Ramos (cell line): Measurements from ENCODE around the gene CD2.

Experiments used
- in situ Hi-C: fragments of 300-500 bp; cut with MboI; formaldehyde crosslinking; loops from one replicate; pipeline ENCODE4 v1.14.3; 2022; ENCODE audit warnings: low sequenced_read_pairs; ENCODE audit not compliant: unreplicated experiment

CD2 gene, protein sequence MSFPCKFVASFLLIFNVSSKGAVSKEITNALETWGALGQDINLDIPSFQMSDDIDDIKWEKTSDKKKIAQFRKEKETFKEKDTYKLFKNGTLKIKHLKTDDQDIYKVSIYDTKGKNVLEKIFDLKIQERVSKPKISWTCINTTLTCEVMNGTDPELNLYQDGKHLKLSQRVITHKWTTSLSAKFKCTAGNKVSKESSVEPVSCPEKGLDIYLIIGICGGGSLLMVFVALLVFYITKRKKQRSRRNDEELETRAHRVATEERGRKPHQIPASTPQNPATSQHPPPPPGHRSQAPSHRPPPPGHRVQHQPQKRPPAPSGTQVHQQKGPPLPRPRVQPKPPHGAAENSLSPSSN

DNA sequence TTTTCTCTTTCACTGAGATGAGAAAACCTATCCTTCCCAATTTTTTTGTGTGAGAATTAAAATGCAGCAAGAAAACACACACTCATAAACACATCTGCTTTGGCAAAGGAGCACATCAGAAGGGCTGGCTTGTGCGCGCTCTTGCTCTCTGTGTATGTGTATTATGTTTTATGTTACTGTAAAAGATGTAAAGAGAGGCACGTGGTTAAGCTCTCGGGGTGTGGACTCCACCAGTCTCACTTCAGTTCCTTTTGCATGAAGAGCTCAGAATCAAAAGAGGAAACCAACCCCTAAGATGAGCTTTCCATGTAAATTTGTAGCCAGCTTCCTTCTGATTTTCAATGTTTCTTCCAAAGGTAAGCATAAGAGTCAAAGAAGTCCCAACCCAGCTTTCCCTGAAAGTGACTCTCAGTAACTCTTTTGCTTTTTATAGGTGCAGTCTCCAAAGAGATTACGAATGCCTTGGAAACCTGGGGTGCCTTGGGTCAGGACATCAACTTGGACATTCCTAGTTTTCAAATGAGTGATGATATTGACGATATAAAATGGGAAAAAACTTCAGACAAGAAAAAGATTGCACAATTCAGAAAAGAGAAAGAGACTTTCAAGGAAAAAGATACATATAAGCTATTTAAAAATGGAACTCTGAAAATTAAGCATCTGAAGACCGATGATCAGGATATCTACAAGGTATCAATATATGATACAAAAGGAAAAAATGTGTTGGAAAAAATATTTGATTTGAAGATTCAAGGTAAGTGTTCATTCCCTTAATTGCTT lies at the start of gene CD2:
Gene CD2 (plus strand): TSS at position 233 of the 780 bp plus-strand sequence. CDS start 63 bp downstream, at position 296.
- in situ Hi-C loops, result no loop called here

- in situ Hi-C loops, result no loop called here
Observed at GRCh38 chr1:116706123-116706522, 48.1 kb upstream of the CD2 start.

DNA sequence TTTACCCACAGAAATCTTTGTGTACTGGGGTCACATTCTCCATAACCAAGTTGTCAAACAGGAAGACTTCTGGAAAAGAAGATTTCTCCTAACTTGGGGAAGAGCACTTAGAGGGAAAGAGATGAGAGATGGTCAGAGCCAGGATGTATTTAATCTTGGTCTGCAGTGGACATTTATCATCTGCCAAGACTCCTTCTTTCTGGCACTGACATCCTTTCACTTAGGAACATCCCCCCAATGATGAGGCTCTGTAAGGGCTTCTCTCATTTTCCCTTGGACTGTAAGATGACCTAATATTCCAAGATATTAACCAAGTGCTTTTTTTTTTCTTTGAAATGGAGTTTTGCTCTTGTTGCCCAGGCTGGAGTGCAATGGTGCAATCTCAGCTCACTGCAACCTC lies 47.4 kb upstream of the CD2 start:
- in situ Hi-C loops, result no loop called here

GRCh38 chr1:116708255-116708900 lies 45.9 kb upstream of the CD2 start:
- in situ Hi-C loops, result no loop called here

DNA sequence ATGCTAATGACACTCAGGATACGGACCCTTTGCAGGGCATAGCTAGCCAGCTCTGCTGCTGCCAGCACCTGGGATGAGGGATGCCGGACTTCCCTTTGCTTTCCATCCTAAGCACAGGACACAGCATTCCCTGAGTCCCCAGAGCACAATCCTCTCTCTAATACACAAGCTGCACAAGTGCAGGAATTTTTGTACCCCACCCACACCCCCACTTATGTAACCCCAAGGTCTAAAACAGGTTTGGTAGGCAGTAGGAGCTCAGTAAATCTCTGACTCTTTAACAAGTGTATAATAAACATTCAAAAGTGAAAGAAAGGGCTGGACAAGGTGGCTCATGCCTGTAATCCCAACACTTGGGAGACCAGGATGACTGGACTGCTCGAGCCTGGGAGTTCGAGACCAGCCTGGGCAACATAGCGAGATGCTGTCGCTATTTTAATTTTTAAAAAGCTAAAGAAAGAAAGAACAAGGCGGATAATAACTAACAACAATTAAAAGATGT lies 44.5 kb upstream of the CD2 start:
- in situ Hi-C loops, result no loop called here

- in situ Hi-C loops, result no loop called here
Observed at GRCh38 chr1:116710420-116711262, 43.6 kb upstream of the CD2 start.

DNA sequence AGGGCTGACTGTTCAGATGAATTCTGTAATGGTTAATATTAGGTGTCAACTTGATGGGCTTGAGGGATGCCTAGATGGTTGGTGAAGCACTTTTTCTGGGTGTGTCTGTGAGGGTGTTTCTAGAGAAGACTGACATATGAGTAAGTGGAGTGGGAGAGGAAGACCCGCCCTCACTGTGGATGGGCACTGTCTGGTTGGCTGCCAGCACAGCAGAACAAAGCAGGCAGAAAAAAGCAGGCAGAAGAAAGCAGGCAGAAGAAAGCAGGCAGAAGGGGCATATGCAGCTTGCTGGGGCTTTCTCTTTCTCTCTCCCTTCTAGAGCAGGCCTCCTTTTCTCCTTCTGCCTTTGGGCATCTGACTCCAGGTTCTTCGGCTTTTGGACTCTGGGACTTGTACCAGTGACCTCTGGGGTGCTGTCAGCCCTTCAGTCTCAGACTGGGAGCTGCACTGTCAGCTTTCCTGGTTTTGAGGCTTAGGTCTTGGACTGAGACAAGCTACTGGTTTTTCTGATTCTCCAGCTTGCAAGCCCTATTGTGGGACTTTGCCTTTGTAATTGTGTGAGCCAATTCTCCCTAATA lies 42.9 kb upstream of the CD2 start:
- in situ Hi-C loops, result no loop called here

GRCh38 chr1:116712510-116712909 lies 41.7 kb upstream of the CD2 start:
- in situ Hi-C loops, result no loop called here

- in situ Hi-C loops, result no loop called here
Observed at GRCh38 chr1:116713474-116713873, 40.8 kb upstream of the CD2 start.

GRCh38 chr1:116716391-116716790 lies 37.8 kb upstream of the CD2 start:
- in situ Hi-C loops, result no loop called here

DNA sequence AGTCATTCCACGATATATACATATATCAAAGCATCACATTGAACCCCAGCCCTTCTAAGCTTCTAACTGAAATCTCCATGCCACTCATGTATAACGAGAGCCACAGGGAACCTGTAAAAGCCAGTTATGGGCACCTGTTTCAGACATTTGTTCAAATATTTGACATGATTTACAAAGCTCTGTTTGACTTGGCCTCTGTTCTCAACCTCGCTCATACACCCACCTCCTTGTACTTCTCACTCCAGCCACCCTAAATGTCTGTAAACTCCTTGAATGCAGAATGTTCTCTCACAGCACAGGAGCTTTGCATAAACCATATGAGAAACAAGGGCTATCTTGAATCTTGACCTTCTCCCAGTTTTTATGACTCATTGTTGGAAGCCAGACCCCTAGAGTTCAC lies 36.9 kb upstream of the CD2 start:
- in situ Hi-C loops, result no loop called here

GRCh38 chr1:116720364-116721038 lies 33.7 kb upstream of the CD2 start:
- in situ Hi-C loops, result no loop called here

DNA sequence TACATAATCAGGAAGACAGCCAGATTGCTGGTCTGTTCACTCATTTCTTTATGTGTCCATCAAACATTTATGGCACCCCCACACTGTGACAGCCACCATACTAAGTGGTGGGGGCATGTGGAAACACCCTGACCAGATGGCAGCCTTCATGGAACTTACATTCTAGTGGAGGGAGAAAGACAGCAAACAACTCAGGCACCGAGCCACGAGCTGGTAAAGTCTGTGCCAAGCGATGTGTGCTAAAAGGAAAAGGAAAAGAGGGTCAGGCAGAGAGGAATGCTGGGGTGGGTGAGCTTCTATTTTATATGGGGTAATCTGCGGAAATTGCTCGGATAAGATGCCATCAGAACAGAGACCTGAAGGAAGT lies 33.2 kb upstream of the CD2 start:
- in situ Hi-C loops, result no loop called here

GRCh38 chr1:116721451-116722007 lies 32.7 kb upstream of the CD2 start:
- in situ Hi-C loops, result no loop called here

DNA sequence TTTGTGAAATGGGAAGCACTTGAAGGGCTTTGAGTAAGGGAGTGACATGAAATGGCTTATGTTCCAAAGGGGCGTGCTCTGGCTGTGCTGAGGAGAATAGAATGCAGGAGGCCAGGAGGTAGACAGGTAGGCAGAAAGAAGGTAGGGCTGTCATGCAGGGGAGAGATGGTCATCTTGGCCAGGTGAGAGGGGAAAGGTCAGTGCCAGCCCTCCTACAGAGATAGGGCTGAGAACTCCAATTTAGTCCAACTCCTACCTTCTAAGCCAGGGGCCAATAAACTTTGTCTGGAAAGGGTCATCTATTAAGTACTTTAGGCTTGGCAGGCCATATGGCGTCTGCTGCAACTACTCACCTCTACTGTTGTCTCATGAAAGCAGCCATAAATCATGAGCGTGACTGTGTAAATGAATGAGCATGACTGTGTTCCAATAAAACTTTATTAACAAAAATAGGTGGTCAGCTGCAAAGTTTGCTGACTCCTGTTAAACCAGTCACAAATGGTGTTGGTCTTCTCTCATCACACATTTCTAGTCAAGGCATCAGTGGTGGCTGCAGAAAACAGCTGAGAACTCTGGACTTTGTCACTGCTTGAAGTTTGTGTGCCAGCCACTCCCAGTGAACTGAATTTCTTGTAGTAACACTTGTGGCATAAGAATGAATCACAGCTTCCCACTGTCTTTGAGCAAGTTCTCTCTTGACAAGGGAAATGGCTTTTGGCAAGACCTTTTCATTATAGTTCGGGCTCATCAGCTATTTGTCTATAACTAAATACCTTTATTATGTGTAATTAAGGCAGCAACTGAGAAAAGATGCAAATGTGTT lies 32.0 kb upstream of the CD2 start:
- in situ Hi-C loops, result no loop called here

DNA sequence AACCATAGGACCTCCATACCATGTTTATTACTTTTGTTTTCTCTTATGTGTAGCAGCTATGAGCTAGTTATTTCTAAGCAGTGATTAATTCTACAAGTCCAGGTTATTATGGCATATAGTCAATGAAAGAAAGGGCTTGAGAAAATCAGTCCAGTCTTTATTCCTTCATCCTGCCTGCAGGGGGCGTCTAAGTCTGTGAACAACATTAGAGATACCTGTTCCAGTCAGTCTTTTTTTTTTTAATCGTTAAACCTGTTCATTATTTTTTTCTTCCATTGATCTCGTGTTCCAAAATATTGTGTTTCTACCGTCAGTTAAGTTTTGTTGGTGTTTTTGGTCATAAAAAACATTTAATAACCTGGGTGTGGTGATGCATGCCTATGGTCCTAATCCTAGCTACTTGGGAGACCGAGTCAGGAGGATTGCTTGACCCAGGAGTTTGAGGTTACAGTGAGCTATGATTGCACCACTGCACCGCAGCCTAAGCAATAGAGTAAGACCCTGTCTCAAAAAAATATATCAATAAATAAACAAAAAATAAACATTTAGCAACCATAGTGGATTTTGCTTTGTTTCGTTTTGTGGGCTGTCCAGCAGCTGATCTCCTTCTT lies 29.4 kb upstream of the CD2 start:
- in situ Hi-C loops, result no loop called here

GRCh38 chr1:116725798-116726197 lies 28.4 kb upstream of the CD2 start:
- in situ Hi-C loops, result no loop called here
